ENCODE data around the gene AURKAIP1. TPM values are rescaled to one million over a fixed set of nuclear protein-coding genes. Genes with fewer than 3 reads are reported as not detected.

AURKAIP1 gene
- polyA plus RNA-seq, 1 donor from 2014 or later: 104 TPM

- Histone ChIP-seq H3K79me2 (replicated peaks; ENCODE audit: insufficient read depth, low read length) (no peaks in the 10 kb centered on the region), H3K9me3 (ENCODE audit: low read length) (no peaks in the 10 kb centered on the region), H3K36me3 (ENCODE audit: insufficient read depth, low read length) (no peaks in the 10 kb centered on the region), H3K27me3 (ENCODE audit: insufficient read depth, low read depth, low read length) (no peaks in the 10 kb centered on the region), H3K27ac (ENCODE audit: low read length) (no peak overlapping the region), H3K4me2 (ENCODE audit: low read length) (no peak overlapping the region), H3F3A (ENCODE audit: insufficient read depth, low read length, poor library complexity, severe bottlenecking) (no peaks in the 10 kb centered on the region), H3K9me2 (ENCODE audit: insufficient read depth, low read length) (no peaks in the 10 kb centered on the region), H2AFZ (ENCODE audit: low read depth, low read length) (no peak overlapping the region), H4K20me1 (ENCODE audit: insufficient read depth) (peaks cover 9% of the 10 kb centered on the region), H3K9ac (ENCODE audit: low read length) (no peak overlapping the region), H3K4me3 (ENCODE audit: low read length) (no peak overlapping the region)
- TF ChIP-seq EP300 (conservative IDR thresholded peaks at IDR 0.05; ENCODE audit: poor library complexity, severe bottlenecking) (no peak), REST (IDR thresholded peaks at IDR 0.05; ENCODE audit: borderline replicate concordance) (no peak), CTCF (IDR thresholded peaks at IDR 0.05; ENCODE audit: poor library complexity, severe bottlenecking) (no peak), RAD21 (conservative IDR thresholded peaks at IDR 0.05) (no peak), POLR2AphosphoS5 (IDR thresholded peaks at IDR 0.05) (no peak), EZH2 (IDR thresholded peaks at IDR 0.05; ENCODE audit: borderline replicate concordance, insufficient read depth, low read length, poor library complexity, severe bottlenecking) (no peak), MXI1 (conservative IDR thresholded peaks at IDR 0.05; ENCODE audit: poor library complexity, severe bottlenecking) (no peak), TAF1 (IDR thresholded peaks at IDR 0.05; ENCODE audit: low read depth) (no peak)
These were observed 33.4 kb downstream of the AURKAIP1 start for GRCh38 chr1:1341549-1342021.

DNA sequence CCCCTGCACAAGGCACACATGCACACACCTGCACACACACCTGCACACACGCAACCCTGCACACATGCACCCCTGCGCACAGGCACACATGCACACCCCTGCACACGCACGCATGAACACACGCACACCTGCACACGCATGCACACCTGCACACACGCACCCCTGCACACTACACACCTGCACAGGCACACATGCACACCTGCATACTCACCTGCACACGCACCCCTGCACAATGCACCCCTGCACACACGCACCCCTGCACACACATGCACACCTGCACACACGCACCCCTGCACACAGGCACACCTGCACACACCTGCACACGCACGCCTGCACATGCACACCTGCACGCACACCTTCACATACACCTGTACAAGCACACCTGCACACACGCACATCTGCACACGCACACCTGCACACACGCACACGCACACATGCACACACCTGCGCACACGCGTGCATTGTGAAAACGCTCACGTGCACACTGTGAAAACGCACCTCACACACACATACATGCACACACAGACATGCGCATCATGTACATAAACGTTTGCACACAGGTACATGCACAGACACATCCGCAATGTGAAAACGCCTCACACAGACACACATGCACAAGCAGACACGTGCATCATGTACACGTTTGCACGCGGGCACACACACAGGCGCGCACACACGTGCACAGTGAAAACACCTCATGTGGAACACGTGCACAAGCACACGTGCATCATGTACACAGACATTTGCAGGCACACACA, 34.0 kb downstream of the AURKAIP1 start:
- H4K20me1 ChIP-seq (ENCODE audit: insufficient read depth): peaks cover 4% of the 10 kb centered on the region
- no peak overlapping the region for H3K9ac ChIP-seq (ENCODE audit: low read length)
- H3K9me3 ChIP-seq (ENCODE audit: low read length): no peaks in the 10 kb centered on the region
- H3F3A ChIP-seq (ENCODE audit: insufficient read depth, low read length, poor library complexity, severe bottlenecking): no peaks in the 10 kb centered on the region
- no peaks in the 10 kb centered on the region for H3K27me3 ChIP-seq (ENCODE audit: insufficient read depth, low read depth, low read length)
- H3K36me3 ChIP-seq (ENCODE audit: insufficient read depth, low read length): no peaks in the 10 kb centered on the region
- no peaks in the 10 kb centered on the region for H3K79me2 ChIP-seq (replicated peaks; ENCODE audit: insufficient read depth, low read length)
- no peak overlapping the region for H3K4me3 ChIP-seq (ENCODE audit: low read length)
- no peak for TF ChIP-seq RAD21 (conservative IDR thresholded peaks at IDR 0.05)
- TF ChIP-seq EZH2 (IDR thresholded peaks at IDR 0.05; ENCODE audit: borderline replicate concordance, insufficient read depth, low read length, poor library complexity, severe bottlenecking): no peak
- no peak for TF ChIP-seq SMC3 (conservative IDR thresholded peaks at IDR 0.05; ENCODE audit: poor library complexity)
- TF ChIP-seq POLR2AphosphoS5 (IDR thresholded peaks at IDR 0.05): no peak
- no peak for TF ChIP-seq TAF1 (IDR thresholded peaks at IDR 0.05; ENCODE audit: low read depth)
- no peak for TF ChIP-seq REST (IDR thresholded peaks at IDR 0.05; ENCODE audit: borderline replicate concordance)
- no peak for TF ChIP-seq MXI1 (conservative IDR thresholded peaks at IDR 0.05; ENCODE audit: poor library complexity, severe bottlenecking)
- TF ChIP-seq CTCF (IDR thresholded peaks at IDR 0.05; ENCODE audit: poor library complexity, severe bottlenecking): no peak
- no peak for TF ChIP-seq EP300 (conservative IDR thresholded peaks at IDR 0.05; ENCODE audit: poor library complexity, severe bottlenecking)
- H2AFZ ChIP-seq (ENCODE audit: low read depth, low read length): no peak overlapping the region
- H3K4me2 ChIP-seq (ENCODE audit: low read length): no peak overlapping the region
- no peaks in the 10 kb centered on the region for H3K9me2 ChIP-seq (ENCODE audit: insufficient read depth, low read length)
- no peak overlapping the region for H3K27ac ChIP-seq (ENCODE audit: low read length)

Data from neural cell (in vitro differentiated cells).